GM21619 (cell line): ENCODE data around the gene SH3GL1.
"Not testable (repeated sequence)": the region's sequence is repeated elsewhere in the genome, so short reads cannot be mapped to it uniquely, and the experiment has no call there.

Experiments used
- ATAC-seq: cut with Tn5 transposase; IDR thresholded peaks from one replicate; pipeline ENCODE4 v1.9.1; 2021; ENCODE audit not compliant: unreplicated experiment

SH3GL1 gene

DNA sequence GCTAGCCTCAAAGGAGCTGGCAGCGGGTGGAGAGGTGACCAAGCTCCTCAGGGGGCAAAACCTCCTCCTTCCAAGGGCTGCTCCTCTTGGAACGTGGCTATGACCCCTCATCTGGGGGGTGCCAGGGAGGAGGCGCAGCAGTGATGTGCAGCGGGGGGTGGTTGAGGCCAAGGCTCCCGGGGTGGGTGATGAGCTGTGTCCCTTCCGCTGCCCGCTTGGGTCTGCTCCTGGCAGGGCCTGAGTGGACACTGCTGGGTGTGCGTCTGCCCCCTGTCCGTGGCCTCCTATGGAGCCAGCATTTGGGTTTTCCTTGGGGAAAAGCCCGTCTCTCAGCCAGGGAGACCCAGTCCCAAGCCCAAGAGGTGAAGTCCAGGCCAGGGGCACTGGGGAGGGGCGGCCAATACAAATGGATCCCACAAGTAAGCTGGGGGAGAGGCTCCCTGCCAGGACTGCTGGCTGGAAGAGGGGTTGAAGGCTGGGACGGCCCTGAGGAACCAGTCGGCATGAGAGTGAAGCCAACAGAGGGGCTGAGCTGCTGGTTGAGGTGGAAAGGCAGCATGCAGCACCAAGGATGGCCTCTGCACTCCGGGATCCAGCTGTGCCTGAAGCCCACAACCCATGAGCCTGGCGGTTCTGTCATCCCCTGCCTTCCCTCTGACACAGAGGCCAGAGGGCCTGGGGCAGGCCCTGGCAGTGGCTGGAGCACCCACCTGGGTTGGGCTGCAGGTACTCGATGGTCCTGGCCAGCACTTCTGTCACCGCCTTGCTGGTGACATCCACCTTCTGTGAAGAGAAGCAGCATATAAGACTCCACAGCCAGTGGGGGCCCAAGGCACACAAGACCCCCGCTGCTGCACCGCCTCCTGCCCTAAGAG is 34.3 kb downstream of the SH3GL1 start:
- no peak for ATAC-seq

DNA sequence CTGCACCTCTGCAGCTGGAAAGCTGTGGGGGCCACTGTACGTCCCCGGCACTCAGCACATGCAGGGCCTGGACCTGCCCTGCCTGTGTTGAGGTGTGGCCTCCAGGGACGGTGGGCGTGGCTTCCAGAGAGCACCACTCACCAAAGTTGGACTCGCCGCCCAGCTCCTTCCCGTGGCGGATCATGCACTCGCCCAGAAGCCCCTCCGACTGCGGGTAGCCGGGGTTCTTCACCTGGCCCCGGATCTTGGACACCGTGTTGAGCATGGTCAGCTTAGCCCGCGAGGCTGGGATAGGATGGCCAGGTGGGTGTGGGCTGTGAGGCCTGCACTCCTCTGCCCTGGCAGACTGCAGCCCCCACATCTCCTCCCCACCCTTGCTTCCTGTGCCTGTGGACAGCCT is 35.0 kb downstream of the SH3GL1 start:
- no peak for ATAC-seq

DNA sequence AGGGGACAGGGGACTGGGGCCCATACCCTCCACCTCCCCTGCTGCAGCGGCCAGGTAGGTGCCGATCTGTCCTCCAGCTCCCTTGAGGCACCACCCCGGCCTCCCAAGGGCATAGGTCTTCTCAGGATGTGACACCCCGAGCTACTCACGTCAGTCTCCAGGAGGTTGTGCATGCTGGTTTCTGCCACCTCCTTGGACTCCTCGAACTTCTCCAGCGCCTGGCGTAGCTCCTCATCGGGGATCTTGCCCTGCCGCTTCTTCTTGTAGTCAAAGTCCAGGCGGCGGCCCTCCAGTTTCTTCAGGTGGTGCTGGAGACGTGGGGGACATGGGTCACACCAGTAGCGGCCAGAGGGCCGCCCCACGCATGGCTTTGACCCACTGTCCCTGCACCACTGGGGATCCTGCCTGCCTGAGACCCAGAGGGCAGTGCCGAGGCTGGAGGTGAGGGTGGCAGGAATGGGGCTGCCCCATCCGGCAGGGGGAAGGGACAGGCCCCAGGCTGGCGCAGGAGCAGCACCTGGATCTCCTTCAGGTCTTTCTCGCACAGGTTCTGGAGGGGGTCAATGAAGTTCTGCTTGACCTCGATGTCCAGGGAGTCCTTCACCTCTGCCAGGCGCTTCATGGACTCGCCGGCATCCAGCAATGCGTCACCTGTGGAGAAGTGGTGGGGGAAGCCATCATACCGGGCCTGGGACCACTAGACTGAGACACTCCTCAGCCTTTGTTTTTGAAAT is 36.6 kb downstream of the SH3GL1 start:
- no peak for ATAC-seq

DNA sequence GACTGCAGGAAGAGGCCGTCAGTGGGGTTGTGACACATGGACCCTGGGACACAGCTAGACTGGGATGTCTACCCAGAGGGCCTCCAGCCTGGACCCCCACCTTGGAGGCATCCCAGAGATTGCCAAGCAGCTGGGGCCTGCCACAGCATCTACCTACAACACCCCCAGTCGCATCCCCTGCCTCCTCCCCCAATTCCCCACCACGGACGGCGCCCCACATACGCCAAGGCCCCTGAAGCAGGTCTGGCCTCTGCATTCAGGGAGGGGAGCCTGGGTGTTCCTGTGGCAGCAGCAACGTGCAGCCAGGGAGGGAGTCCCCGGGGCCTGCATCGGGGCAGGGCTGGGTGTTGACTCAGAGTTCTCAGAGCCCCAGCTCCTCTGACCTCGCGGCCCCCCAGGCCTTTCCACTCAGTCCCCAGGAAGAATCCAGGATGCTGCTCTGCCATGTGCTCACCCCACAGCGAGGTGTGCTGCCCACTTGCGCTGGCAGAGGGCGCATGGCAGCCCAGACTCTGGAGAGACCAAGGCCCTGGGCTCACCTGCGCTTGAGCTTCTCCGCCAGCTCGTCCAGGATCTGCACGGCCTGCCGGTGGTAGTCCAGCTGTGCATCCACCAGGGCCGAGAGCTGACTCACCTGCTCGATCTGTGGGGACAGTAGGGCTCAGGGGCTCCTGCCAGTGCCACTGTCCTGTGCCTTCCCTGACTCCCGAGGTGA is 37.4 kb downstream of the SH3GL1 start:
- no peak for ATAC-seq

DNA sequence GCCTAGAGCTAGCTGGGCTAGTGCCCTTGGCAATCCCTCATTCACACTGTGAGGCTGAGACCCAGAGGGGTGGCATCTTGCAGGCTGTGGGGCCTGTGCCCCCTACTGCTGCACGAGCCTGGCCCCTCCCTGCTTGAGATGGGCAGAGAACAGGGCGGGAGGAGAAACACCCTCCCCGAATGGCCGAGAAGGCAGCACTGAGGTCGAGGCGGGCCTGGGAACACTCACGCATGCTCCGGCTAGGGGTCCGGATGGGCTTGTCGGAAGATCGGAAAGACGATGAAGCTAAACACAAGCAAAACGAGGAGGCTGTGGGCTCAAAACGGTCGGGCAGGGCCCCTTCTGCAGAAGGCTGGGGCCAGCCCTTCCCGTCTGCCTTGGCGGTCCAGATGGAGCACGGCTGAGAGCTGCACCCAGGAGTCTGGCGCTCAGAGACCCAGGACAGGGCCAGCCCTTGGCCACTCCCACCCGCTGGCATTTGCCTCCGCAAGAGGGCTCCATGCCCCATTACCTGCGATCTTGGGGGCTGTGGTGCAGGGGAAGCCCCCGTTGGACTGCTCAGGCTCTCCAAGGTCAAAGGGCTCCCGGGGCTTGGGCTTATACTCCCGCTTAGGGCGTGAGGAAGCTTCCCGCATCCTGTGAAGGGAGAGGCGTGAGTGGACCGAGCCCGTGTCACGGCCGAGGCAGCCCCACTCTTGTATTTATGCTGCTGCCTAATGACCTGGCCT is 38.1 kb downstream of the SH3GL1 start:
- no peak for ATAC-seq

DNA sequence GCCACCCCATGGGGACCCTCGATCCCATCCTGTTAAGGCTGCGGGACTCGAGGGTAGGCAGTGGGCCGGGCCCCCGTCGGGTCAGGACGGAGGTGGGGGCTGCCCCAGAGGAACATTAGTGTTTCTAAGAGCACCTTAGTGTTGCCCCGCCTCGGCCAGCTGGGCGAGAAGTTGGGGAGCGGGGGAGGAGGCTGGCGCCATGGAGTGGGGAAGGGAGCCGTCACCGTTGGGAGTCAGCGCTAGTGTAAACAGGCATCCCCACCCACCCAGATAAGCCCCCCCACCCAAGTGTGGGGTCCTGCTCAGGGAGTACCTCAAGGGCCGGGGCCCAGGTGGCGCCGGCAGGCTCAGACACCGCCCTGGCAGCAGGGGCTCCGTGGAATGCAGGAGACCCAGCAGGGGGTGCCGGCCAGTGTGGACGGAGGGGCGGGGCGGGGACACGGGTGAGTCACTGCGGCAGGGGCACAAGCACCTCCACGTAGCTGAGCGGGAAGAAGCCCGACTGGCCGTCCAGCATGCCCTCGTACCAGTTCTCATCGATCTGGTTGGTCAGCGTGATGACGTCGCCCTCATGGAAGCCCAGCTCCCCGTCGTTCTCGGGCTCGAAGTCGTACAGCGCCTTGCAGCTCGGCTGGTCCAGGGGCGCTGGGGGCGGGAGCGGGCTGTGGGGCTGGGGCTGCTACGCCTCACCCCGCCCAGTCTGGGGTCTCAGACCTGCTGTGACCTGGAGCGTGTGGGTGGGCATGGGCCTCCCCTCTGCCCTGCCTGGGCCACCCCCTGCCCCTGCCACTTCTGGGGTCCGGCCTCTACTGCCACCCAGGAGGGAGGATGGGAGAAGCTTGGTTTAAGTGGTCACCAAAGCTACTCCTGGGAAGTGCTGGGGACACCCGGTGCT is 38.9 kb downstream of the SH3GL1 start:
- no peak for ATAC-seq

DNA sequence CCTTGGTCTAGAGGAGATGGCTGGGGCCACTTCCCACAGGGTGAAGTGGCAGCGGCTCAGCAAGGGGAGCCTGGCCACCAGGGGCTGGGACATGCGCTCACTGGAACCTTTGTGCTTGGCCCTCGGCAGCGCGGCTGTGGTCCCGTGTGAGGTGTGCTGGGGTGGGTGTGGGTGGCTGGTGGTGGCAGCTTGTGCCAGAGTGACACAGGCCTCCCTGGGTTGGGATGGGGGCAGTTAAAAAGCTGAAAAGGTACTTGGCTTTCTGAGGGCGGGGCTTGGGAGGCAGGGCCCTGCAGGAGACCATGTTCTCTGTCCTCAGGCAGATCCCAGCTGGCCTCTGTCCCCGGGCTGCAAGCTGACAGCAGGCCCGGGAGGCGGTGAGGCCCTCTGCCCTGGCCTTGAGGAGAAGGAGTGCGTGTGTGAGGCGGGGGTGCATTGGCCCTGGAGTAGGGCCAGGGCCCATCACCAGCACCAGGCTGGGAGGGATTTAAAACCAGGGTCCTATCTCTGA is 39.7 kb downstream of the SH3GL1 start:
- ATAC-seq = no peak

DNA sequence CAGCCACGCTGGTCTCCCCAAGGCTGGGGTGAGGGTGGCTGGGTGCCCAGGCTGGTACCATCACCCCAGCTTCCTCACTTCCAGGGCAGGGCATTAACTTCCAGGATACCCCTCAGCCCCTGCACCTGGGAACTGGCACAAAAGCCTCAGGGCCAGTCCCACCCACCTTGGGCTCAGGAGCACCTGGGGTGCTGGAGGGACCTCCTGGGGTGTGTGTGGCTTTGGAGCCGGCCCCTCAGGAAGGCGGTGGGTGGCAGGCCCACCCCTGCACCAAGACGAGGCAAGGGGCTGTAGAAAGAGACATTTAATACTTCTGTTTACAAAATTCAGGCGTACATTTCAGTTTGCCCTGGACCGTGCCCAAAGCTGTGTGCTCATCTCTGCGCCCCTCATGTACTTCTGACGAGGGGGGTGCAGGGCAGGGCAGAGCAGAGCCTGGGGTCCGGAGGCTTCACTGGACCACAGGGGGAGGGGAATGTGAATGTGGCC is 40.2 kb downstream of the SH3GL1 start:
- no peak for ATAC-seq

DNA sequence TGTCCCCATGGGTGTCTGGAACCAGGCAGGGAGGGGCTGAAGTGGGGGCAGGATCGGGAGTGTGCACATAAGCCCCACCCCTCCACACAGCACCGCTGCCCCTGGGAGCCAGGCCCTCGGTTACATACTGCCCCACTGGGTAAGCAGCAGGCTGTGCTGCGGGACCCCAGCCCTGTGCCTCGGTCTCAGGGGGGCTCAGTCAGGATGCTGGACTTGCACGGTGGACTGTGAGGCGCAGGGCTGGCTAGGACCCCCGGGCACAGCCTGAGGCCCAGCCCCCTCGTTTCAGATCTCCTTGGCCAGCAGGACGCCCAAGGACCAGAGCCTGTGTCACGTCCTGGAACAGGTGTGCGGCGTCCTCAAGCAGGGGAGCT is 40.7 kb downstream of the SH3GL1 start:
- no peak for ATAC-seq

DNA sequence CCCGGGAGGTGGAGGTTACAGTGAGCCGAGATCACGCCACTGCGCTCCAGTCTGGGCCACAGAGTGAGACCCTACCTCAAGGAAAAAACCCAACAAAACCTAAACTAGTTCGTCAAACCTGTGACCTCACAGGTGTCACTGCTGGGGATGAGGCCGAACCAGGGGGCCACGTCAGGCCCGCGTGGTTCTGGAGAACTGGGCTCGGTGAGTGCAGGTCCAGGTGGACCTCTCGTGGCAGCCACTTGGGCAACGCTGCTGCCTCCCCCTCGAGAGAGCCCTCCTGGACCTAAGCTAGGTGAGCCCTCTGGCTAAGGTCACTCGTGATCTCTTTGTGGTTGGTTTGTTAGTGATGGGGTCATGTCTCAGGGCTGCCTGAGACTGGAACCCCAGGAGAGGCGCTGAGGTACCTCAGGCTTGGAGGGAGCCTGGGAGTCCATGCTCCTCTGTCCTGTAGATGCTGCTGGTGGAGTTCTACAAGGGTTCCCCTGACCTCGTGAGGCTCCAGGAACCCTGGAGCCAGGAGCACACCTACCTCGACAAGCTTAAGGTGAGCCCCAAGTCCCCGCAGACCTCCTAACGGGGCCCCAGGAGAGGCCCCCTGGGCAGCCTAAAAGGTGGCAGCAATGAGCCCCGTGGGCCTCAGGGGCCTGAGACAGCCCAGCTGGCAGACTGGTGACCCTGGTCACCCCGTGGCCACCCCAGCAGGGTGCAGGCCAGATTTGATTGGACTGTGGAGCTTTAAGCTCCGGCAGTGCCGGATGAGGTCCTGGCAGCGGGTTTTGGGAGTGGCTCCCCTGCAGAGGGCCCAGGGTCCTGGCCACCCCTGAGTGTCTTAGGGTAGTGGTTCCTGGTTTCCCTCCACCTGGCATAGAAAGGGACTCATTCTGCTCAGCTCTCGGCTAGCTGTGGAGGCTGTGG is 41.4 kb downstream of the SH3GL1 start:
- ATAC-seq = no peak

DNA sequence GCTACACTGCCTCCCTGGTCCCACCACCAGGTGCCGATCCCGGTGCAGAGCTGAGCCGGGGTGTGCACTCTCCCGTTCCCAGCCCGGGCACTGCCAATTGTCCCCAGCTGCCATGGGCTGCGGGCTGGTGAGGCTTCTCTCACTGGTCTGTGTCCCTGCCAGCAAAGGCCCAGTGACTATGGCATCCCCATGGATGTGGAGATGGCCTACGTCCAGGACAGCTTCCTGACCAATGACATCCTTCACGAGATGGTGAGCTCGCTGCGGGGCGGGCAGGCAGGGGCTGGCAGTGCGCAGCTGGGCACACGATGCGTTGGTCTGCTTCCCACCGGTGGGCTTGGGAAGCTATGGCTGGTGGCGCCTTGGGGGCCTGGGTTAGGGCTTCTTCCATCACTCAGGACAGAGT is 42.4 kb downstream of the SH3GL1 start:
- ATAC-seq = no peak

DNA sequence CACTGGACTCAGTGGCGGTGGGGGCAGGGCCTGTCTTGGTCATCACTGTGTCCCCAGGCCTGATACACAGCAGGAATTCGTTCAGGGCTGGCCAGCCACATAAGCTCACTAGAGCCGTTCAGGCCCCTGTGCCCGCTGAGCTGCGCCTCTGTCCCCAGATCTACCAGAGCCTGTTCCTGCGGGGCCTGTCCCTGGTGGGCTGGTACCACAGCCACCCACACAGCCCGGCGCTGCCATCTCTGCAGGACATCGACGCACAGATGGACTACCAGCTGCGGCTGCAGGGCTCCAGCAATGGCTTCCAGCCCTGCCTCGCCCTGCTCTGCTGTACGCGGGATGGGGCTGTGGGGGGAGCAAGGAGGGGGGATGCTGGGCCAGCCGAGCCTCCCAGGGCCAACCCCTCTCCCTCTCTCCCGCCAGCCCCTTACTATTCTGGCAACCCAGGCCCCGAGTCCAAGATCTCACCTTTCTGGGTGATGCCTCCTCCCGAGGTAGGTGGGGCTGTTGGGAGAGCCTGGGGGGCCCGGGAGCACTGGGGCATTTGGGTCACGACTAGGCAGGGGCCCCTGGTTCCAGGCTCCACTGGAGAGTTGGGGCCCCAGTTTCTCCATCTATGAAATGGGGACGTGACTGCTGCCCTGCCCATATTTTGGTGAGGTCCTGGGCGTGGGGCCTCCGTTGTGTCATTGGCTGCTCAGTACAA is 43.1 kb downstream of the SH3GL1 start:
- no peak for ATAC-seq

DNA sequence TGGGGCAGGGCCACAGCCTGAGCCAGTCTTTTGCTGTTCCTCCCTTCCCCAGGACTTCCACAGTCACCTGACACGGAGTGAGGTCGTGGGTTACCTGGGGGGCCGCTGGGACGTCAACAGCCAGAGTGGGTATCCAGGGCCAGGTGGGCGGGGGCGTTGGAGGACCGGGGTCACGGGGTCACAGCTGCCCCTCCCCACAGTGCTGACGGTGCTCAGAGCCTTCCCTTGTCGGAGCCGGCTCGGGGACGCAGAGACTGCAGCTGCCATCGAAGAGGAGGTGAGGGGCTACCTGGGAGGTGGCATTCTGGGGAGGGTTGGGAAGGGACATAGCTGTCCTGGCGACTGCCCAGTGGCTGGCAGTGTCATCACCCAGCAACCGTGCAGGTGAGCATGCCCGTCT is 45.5 kb downstream of the SH3GL1 start:
- ATAC-seq = no peak

DNA sequence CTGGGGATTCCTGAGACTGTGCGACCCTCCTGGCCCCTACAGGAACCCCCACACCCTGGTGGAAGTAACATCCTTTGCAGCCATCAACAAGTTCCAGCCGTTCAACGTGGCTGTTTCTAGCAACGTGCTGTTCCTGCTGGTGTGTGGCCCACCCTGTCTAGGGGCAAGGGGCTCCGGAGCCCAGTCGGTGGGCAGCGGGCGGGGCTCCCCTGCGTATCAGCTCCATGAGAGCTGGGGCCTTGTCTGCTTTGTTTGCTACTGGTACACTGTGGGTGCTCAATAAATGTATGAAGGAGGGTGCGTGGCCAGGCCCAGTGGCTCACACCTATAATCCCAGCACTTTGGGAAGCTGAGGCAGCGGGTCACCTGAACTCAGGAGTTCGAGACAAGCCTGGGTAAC is 46.1 kb downstream of the SH3GL1 start:
- no peak for ATAC-seq

DNA sequence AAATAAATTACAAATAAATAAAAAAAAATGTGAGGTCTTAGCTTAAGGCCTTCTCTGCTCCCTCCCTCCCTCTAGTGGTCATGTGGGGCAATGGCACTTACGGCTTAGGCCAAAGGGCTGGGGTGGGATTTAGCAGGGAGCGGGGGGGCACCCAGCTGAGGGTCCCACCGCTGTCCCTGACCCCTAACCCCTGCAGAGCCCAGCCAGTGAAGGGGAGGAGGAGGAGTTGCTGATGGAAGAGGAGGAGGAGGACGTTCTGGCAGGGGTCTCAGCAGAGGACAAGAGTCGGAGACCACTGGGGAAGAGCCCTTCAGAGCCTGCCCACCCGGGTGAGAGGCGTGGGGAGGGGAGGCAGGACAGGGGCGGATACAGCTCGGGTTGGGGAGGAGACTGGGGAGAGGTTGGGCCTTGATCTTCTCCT is 47.6 kb downstream of the SH3GL1 start:
- ATAC-seq = no peak

DNA sequence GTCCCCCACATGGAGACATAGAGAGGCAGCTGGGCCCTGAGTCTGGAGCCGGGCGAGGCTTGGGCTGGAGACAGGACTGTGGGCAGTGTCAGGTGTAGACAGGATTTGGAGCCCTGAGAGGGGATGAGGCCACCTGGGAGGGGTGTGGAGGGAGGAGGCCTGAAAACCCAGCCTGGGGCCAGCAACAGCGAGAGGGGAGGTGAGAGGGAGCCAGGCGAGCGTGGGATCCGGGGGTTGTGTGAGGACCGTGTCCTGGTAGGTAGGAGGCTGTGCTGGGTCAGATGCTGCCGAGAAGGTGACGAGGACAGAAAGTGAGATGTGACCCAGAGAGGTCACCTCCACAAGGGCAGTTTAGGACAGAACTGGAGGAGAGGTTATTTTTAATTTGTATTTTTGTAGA is 49.6 kb downstream of the SH3GL1 start:
- no peak for ATAC-seq

DNA sequence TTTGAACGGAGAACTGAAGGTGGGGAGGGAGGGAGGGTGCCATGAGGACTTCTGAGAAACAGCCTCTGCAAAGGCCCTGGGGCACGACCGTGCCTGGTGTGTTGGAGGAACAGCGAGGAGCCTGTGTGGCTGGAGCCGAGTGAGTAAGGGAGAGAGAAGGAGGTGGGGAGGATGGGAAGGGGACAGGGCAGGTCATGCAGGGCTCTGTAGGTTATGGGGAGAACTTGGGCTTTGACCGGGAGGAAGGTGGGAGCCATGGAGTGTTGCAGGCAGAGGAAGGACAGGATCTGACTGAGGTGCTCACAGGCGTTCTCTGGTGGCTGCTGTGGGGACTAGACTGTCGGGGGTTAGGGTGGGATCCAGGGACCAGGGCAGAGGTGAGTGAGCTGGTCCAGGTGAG is 50.2 kb downstream of the SH3GL1 start:
- no peak for ATAC-seq

DNA sequence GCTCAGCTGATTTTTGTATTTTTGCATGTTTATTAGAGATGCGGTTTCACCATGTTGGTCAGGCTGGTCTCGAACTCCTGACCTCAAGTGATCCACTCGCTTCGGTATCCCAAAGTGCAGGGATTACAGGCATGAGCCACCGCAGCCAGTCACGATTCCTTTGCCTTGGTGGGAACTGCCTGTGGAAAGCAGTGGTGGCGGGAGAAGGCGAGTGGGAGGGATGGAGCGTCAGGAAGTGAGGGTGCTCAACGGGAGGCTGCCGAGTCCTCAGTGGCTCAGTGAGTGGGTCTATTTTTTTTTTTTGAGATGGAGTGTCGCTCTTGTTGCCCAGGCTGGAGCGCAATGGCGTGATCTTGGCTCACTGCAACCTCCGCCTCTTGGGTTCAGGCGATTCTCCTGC is 51.1 kb downstream of the SH3GL1 start:
- not testable (repeated sequence) for ATAC-seq
